Esophagus muscularis mucosa (tissue), 4 donors: ENCODE results near the gene COX17. TPM values are rescaled to one million over a fixed set of nuclear protein-coding genes. Genes with fewer than 3 reads are reported as not detected.

ENCODE experiments used
- DNase-seq: peaks from one replicate; pipeline ENCODE4 v3.0.0-alpha.2; 2017; ENCODE audit errors: extremely low spot score
- H3K27ac ChIP-seq, 4 donors: fragments of 200-600 bp; sonication (generic); replicated peaks in 1 of 4; 1 replicate in 3 of 4; 2 replicates in 1 of 4; pipeline ENCODE4 v1.5.1; 2016 to 2019; ENCODE audit warnings: mild to moderate bottlenecking in 1 of 4
- H3K27me3 ChIP-seq, 4 donors: fragments of 200-600 bp; sonication (generic); one replicate each; pipeline versions ENCODE4 v1.5.1 to v1.6.0; 2016 to 2019
- H3K36me3 ChIP-seq, 4 donors: fragments of 200-600 bp; sonication (generic); one replicate each; pipeline ENCODE4 v1.5.1; 2016 to 2019
- H3K4me1 ChIP-seq, 4 donors: fragments of 200-600 bp; sonication (generic); one replicate each; pipeline ENCODE4 v1.5.1; 2016 to 2019
- H3K4me3 ChIP-seq, 4 donors: fragments of 200-600 bp; sonication (generic); 1 replicate in 2 of 4; 2 replicates in 2 of 4; pipeline ENCODE4 v1.5.1; 2016 to 2019; ENCODE audit warnings: mild to moderate bottlenecking in 4 of 4, moderate library complexity in 1 of 4
- H3K9me3 ChIP-seq, 4 donors: fragments of 200-600 bp; sonication (generic); 1 replicate in 3 of 4; 2 replicates in 1 of 4; pipeline ENCODE4 v1.5.1; 2016 to 2019
- CTCF ChIP-seq, 3 experiments: fragments of 200-600 bp in 2 of 3; fragments of 450-650 bp in 1 of 3; sonication (generic) in 2 of 3; IDR thresholded peaks; one replicate each; pipeline ENCODE4 v1.5.1; 2017 to 2019; ENCODE audit warnings: antibody characterized with exemption in 3 of 3, mild to moderate bottlenecking in 2 of 3, moderate library complexity in 1 of 3
- EP300 ChIP-seq: sonication (generic); formaldehyde crosslinking; IDR thresholded peaks from one replicate; pipeline ENCODE4 v1.6.1; 2017; ENCODE audit warnings: antibody characterized with exemption
- POLR2A ChIP-seq: fragments of 450-650 bp; IDR thresholded peaks from one replicate; pipeline ENCODE4 v1.6.1; 2017; ENCODE audit warnings: antibody characterized with exemption, moderate library complexity, mild to moderate bottlenecking, low read depth
- POLR2AphosphoS5 ChIP-seq, 2 donors: sonication (generic); formaldehyde crosslinking; IDR thresholded peaks; one replicate each; pipeline ENCODE4 v1.6.1; 2017; ENCODE audit warnings: antibody characterized with exemption in 2 of 2
- WGBS: methylation state at CpG from one replicate; pipeline ENCODE4 v1.1.5; 2018; 5-methylcytosine and 5-hydroxymethylcytosine counted together
- intact Hi-C: fragments of 100-400 bp; cut with DNase I; formaldehyde crosslinking; loops from one replicate; pipeline ENCODE4 v1.15.1; 2023
- total RNA-seq, 4 donors: library from RNA; depleted of rRNA; stranded (reverse); fragments of >200 nt; gene quantifications; one replicate each; pipeline versions ENCODE4 v1.1.0 to v1.2.1, GENCODE V29; 2016

COX17 gene
- total RNA-seq, 4 donors from 2014 or later: 36.3 to 76.4 (median 61.6) TPM

- intact Hi-C loops: no loop called here
- 76% methylated on average over 4 of the region's 4 CpGs for WGBS
- peak overlapping the region in 2 of 4 donors; percentile 10 to 18 for H3K27ac ChIP-seq
- no peaks in the 10 kb centered on the region for H3K27me3 ChIP-seq
- TF ChIP-seq POLR2AphosphoS5 (IDR thresholded peaks at IDR 0.05) (no peak), CTCF (IDR thresholded peaks at IDR 0.05) (no peak), POLR2A (no peak), EP300 (no peak)
- no peak overlapping the region for H3K4me3 ChIP-seq
- DNase-seq: no peak
- H3K4me1 ChIP-seq: peaks cover 11 to 42% (median 22%) of the 10 kb centered on the region in 4 donors
- no peaks in the 10 kb centered on the region for H3K9me3 ChIP-seq
- H3K36me3 ChIP-seq: no peaks in the 10 kb centered on the region
Observed at GRCh38 chr3:119628390-119628789, 48.8 kb downstream of the COX17 start.

GRCh38 chr3:119627461-119627860 is 49.7 kb downstream of the COX17 start:
- TF ChIP-seq EP300 (no peak), POLR2A (no peak), POLR2AphosphoS5 (IDR thresholded peaks at IDR 0.05) (no peak), CTCF (IDR thresholded peaks at IDR 0.05) (no peak)
- DNase-seq: no peak
- Histone ChIP-seq H3K36me3 (no peaks in the 10 kb centered on the region), H3K4me1 (peaks cover 11 to 42% (median 22%) of the 10 kb centered on the region in 4 donors), H3K27ac (peak overlapping the region; percentile 3 to 41 (median 14)), H3K27me3 (no peaks in the 10 kb centered on the region), H3K4me3 (no peak overlapping the region), H3K9me3 (no peaks in the 10 kb centered on the region)
- WGBS: 62% methylated on average over 8 of the region's 8 CpGs
- intact Hi-C loops: no loop called here

GRCh38 chr3:119626196-119626595 is 51.0 kb downstream of the COX17 start:
- DNase-seq: no peak
- 100% methylated on average over 1 of the region's 1 CpG for WGBS
- Histone ChIP-seq H3K4me3 (no peak overlapping the region), H3K9me3 (no peaks in the 10 kb centered on the region), H3K36me3 (no peaks in the 10 kb centered on the region), H3K27ac (no peak overlapping the region), H3K27me3 (no peaks in the 10 kb centered on the region), H3K4me1 (peaks cover 11 to 32% (median 22%) of the 10 kb centered on the region in 4 donors)
- TF ChIP-seq CTCF (IDR thresholded peaks at IDR 0.05): no peak
- no peak for TF ChIP-seq POLR2AphosphoS5 (IDR thresholded peaks at IDR 0.05)
- no peak for TF ChIP-seq EP300
- TF ChIP-seq POLR2A: no peak
- intact Hi-C loops: no loop called here

GRCh38 chr3:119625451-119626153 is 51.6 kb downstream of the COX17 start:
- TF ChIP-seq POLR2AphosphoS5 (IDR thresholded peaks at IDR 0.05) (no peak), CTCF (IDR thresholded peaks at IDR 0.05) (no peak), POLR2A (no peak), EP300 (no peak)
- no peak overlapping the region for H3K27ac ChIP-seq
- no peaks in the 10 kb centered on the region for H3K36me3 ChIP-seq
- intact Hi-C loops: no loop called here
- no peak overlapping the region for H3K4me3 ChIP-seq
- WGBS: 82% methylated on average over 8 of the region's 8 CpGs
- peaks cover 8 to 29% (median 22%) of the 10 kb centered on the region in 4 donors for H3K4me1 ChIP-seq
- H3K27me3 ChIP-seq: no peaks in the 10 kb centered on the region
- DNase-seq: no peak
- H3K9me3 ChIP-seq: no peaks in the 10 kb centered on the region
